ENCODE data around the gene FTO. TPM values are rescaled to one million over a fixed set of nuclear protein-coding genes. Genes with fewer than 3 reads are reported as not detected.

The FTO gene
- total RNA-seq, 6 experiments from 2014 or later, result 93.7 to 107 (median 105) TPM

DNA sequence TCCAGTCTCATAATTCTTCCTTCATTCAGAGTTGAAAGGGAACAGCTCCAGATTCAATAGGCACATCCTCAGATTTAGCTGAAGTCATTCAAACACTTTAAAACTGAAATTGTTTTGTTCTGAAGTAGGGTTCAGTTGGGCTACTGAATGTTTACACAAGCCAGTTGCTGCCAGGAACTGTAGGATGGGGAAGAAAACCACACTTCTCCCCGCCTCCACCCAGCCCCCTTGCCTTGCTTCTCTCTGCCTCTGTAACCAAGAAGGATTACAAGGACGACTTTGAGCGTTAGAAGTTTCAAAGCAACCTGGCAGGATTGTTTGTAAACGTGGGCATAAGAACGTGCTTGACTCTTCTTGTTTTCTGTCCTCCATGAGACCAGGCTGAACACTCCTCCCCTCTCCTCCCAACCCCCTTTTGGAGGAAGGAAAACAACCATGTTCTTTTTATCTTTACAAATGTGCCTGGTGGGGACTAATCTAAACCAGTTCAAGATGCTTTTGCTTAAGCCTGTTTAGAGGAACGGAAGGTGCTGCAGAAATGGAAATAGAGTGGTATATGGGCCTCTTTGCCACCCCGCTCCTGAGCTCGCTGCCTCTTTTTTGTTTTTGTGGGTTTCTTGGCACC, 287.9 kb downstream of the FTO start:
- no peaks in the 10 kb centered on the region for H3K9me3 Mint-ChIP-seq
- DNase-seq, result no peak
- TF ChIP-seq, protein P1, sequence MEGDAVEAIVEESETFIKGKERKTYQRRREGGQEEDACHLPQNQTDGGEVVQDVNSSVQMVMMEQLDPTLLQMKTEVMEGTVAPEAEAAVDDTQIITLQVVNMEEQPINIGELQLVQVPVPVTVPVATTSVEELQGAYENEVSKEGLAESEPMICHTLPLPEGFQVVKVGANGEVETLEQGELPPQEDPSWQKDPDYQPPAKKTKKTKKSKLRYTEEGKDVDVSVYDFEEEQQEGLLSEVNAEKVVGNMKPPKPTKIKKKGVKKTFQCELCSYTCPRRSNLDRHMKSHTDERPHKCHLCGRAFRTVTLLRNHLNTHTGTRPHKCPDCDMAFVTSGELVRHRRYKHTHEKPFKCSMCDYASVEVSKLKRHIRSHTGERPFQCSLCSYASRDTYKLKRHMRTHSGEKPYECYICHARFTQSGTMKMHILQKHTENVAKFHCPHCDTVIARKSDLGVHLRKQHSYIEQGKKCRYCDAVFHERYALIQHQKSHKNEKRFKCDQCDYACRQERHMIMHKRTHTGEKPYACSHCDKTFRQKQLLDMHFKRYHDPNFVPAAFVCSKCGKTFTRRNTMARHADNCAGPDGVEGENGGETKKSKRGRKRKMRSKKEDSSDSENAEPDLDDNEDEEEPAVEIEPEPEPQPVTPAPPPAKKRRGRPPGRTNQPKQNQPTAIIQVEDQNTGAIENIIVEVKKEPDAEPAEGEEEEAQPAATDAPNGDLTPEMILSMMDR (IDR thresholded peaks at IDR 0.05), result no peak
- H3K27ac Mint-ChIP-seq, result no peak overlapping the region
- no peaks in the 10 kb centered on the region for H3K36me3 Mint-ChIP-seq (ENCODE audit: low read depth)
- no peaks in the 10 kb centered on the region; the same call in 1 of the 2 replicates for H3K27me3 Mint-ChIP-seq (ENCODE audit: insufficient read depth)
- peaks cover 19% of the 10 kb centered on the region for H3K4me1 Mint-ChIP-seq (ENCODE audit: low read depth)
- H3K4me3 Mint-ChIP-seq, result no peak overlapping the region

GRCh38 chr16:53995378-53995777, 291.4 kb downstream of the FTO start:
- Mint-ChIP-seq H3K27me3 (ENCODE audit: insufficient read depth) (no peaks in the 10 kb centered on the region; the same call in 1 of the 2 replicates), H3K4me3 (no peak overlapping the region), H3K27ac (no peak overlapping the region), H3K9me3 (no peaks in the 10 kb centered on the region), H3K4me1 (ENCODE audit: low read depth) (peaks cover 26% of the 10 kb centered on the region), H3K36me3 (ENCODE audit: low read depth) (no peaks in the 10 kb centered on the region)
- TF ChIP-seq, protein P1 (IDR thresholded peaks at IDR 0.05), result no peak
- no peak for DNase-seq

- Mint-ChIP-seq H3K27ac (no peak overlapping the region), H3K9me3 (no peaks in the 10 kb centered on the region), H3K27me3 (ENCODE audit: insufficient read depth) (peaks cover 2% of the 10 kb centered on the region; the same call in 1 of the 2 replicates), H3K4me1 (ENCODE audit: low read depth) (peaks cover 14% of the 10 kb centered on the region), H3K36me3 (ENCODE audit: low read depth) (peaks cover 3% of the 10 kb centered on the region; the same call in 1 of the 2 replicates), H3K4me3 (no peak overlapping the region)
- no peak for DNase-seq
- TF ChIP-seq, protein P1 (IDR thresholded peaks at IDR 0.05), result no peak
Observed at GRCh38 chr16:53996961-53997360, 293.0 kb downstream of the FTO start.

- peaks cover 3% of the 10 kb centered on the region; the same call in 1 of the 2 replicates for H3K36me3 Mint-ChIP-seq (ENCODE audit: low read depth)
- H3K4me1 Mint-ChIP-seq (ENCODE audit: low read depth), result peaks cover 7% of the 10 kb centered on the region; the same call in 1 of the 2 replicates
- no peak overlapping the region for H3K27ac Mint-ChIP-seq
- H3K27me3 Mint-ChIP-seq (ENCODE audit: insufficient read depth), result peaks cover 2% of the 10 kb centered on the region; the same call in 1 of the 2 replicates
- DNase-seq, result no peak
- no peaks in the 10 kb centered on the region for H3K9me3 Mint-ChIP-seq
- TF ChIP-seq, protein P1 (IDR thresholded peaks at IDR 0.05), result no peak
- no peak overlapping the region for H3K4me3 Mint-ChIP-seq
Observed at GRCh38 chr16:53998024-53998810, 294.3 kb downstream of the FTO start.

DNA sequence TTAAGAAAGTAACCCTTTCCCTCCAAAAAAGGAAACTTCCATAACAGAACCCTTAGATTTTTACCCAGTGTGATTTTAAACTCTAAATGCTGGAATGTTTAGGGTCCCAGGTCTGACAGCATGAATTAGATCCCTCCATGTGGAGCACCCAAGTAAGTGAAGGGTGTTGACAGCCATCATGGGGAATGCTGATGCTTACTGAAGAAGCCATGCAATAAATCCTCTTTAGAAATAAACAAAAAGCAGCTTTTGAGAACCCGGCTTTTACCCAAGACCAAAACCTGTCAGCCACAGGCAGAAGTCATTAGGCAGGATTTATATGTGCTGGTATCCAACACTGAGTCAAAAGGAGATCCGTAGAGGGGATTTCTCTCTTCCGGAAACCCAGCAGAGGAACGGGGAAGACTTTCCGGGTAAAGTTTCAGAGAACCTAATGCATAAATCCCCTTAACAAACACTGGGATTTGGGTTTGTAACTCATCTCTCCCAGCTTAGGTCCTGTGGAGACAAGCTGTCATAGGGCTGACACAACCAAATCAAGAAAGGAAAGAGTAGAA, 295.1 kb downstream of the FTO start:
- Mint-ChIP-seq H3K9me3 (no peaks in the 10 kb centered on the region), H3K4me1 (ENCODE audit: low read depth) (peaks cover 7% of the 10 kb centered on the region; the same call in 1 of the 2 replicates), H3K27me3 (ENCODE audit: insufficient read depth) (peaks cover 2% of the 10 kb centered on the region; the same call in 1 of the 2 replicates), H3K4me3 (no peak overlapping the region), H3K36me3 (ENCODE audit: low read depth) (peaks cover 3% of the 10 kb centered on the region; the same call in 1 of the 2 replicates), H3K27ac (no peak overlapping the region)
- TF ChIP-seq, protein P1 (IDR thresholded peaks at IDR 0.05), result no peak
- no peak for DNase-seq

Measured in HFFc6 (cell line).